Fibroblast of villous mesenchyme (primary cell): ENCODE data around the gene GTF2B. TPM values are rescaled to one million over a fixed set of nuclear protein-coding genes. Genes with fewer than 3 reads are reported as not detected.
A peak's percentile ranks its signal among the peaks of the same experiment; 100 is the strongest.
"Not testable (repeated sequence)": the region's sequence is repeated elsewhere in the genome, so short reads cannot be mapped to it uniquely, and the experiment has no call there.

Experiments used
- DNase-seq: peaks from one replicate; pipeline ENCODE4 v3.0.0-alpha.2; 2010; ENCODE audit warnings: low read depth
- H3K4me3 ChIP-seq: 2 replicates; pipeline ENCODE4 v1.5.1; 2011; ENCODE audit warnings: low read depth, mild to moderate bottlenecking, low read length
- CTCF ChIP-seq: IDR thresholded peaks from 2 replicates; pipeline ENCODE4 v1.5.1; 2012; ENCODE audit warnings: low read depth, mild to moderate bottlenecking, low read length; ENCODE audit not compliant: insufficient read depth
- total RNA-seq: library from RNA; depleted of rRNA; stranded (reverse); fragments of >200 nt; gene quantifications from 2 replicates; pipeline ENCODE4 v1.2.3, GENCODE V29; 2012

GTF2B gene
- total RNA-seq, 1 donor = 43.2 TPM

- TF ChIP-seq CTCF = no peak
- H3K4me3 ChIP-seq = no peak overlapping the region
- no peak for DNase-seq
Measured at GRCh38 chr1:88875595-88875994, 15.8 kb downstream of the GTF2B start.

- H3K4me3 ChIP-seq = no peak overlapping the region
- peak; percentile 90 for DNase-seq
- no peak for TF ChIP-seq CTCF
Measured at GRCh38 chr1:88873737-88874349, 17.5 kb downstream of the GTF2B start.

- not testable (repeated sequence) for H3K4me3 ChIP-seq, DNase-seq
Measured at GRCh38 chr1:88869644-88870043, 21.7 kb downstream of the GTF2B start.

- TF ChIP-seq CTCF = no peak
- DNase-seq = peak; percentile 83
Measured at GRCh38 chr1:88867743-88868521, 23.4 kb downstream of the GTF2B start.

GRCh38 chr1:88851303-88852063 is 39.9 kb downstream of the GTF2B start:
- TF ChIP-seq CTCF = no peak
- H3K4me3 ChIP-seq = no peak overlapping the region
- no peak for DNase-seq

More at GRCh38 chr1:88867743-88868521, 23.4 kb downstream of the GTF2B start:
- H3K4me3 ChIP-seq = no peak overlapping the region

- no peak for TF ChIP-seq CTCF
- DNase-seq = no peak
- H3K4me3 ChIP-seq = no peak overlapping the region
Measured at GRCh38 chr1:88847643-88848042, 43.7 kb downstream of the GTF2B start.

- H3K4me3 ChIP-seq = no peak overlapping the region
- no peak for DNase-seq
- TF ChIP-seq CTCF = no peak
Measured at GRCh38 chr1:88825721-88826120, 65.6 kb downstream of the GTF2B start.

GRCh38 chr1:88819642-88820041 is 71.7 kb downstream of the GTF2B start:
- not testable (repeated sequence) for H3K4me3 ChIP-seq, DNase-seq
